ENCODE results near the gene RAB11FIP5. TPM values are rescaled to one million over a fixed set of nuclear protein-coding genes. Genes with fewer than 3 reads are reported as not detected.

Gene RAB11FIP5
- total and polyA plus RNA-seq, 2 experiments from 2014 or later = 4.4 to 16.6 TPM

- no peaks in the 10 kb centered on the region for H3K27me3 ChIP-seq (ENCODE audit: insufficient read depth)
- Mint-ChIP-seq H3K36me3 (ENCODE audit: low read depth) (no peaks in the 10 kb centered on the region; the same call in 2 of the 3 replicates), H3K9me3 (no peaks in the 10 kb centered on the region), H3K27me3 (ENCODE audit: insufficient read depth, low read depth, poor library complexity) (peaks cover 5% of the 10 kb centered on the region), H3K4me1 (peaks cover 26% of the 10 kb centered on the region), H3K4me3 (no peak overlapping the region), H3K27ac (no peak overlapping the region)
- peaks cover 15% of the 10 kb centered on the region for H3K4me1 ChIP-seq (ENCODE audit: insufficient read depth)
- H3K36me3 ChIP-seq (ENCODE audit: insufficient read depth) = no peaks in the 10 kb centered on the region
- TF ChIP-seq EZH2 (IDR thresholded peaks at IDR 0.05; ENCODE audit: low read depth, unreplicated experiment) (no peak), JUNB (IDR thresholded peaks at IDR 0.05; ENCODE audit: unreplicated experiment) (no peak), CTCF (conservative IDR thresholded peaks at IDR 0.05; ENCODE audit: low read depth in 2 of 2) (no peak), ZNF462 (CRISPR knock-in tag; IDR thresholded peaks at IDR 0.05) (no peak), STAT1 (IDR thresholded peaks at IDR 0.05; ENCODE audit: unreplicated experiment) (no peak), REST (IDR thresholded peaks at IDR 0.05; ENCODE audit: unreplicated experiment) (no peak), ZNF331 (CRISPR knock-in tag; IDR thresholded peaks at IDR 0.05; ENCODE audit: low read depth) (no peak), POLR2AphosphoS5 (IDR thresholded peaks at IDR 0.05; ENCODE audit: low read depth) (no peak), CREB1 (CRISPR knock-in tag; IDR thresholded peaks at IDR 0.05; ENCODE audit: low read depth) (no peak), NANOG (IDR thresholded peaks at IDR 0.05; ENCODE audit: borderline replicate concordance) (no peak), ETS1 (IDR thresholded peaks at IDR 0.05) (no peak)
- DNase-seq (ENCODE audit: low spot score) (no peak), ATAC-seq (no peak)
- H4K20me1 ChIP-seq (replicated peaks; ENCODE audit: insufficient read depth) = no peaks in the 10 kb centered on the region; the same call in 1 of the 2 replicates
- H3K9me2 ChIP-seq (ENCODE audit: insufficient read depth) = no peaks in the 10 kb centered on the region
- H3K4me3 ChIP-seq = no peak overlapping the region
- H3K79me2 ChIP-seq (replicated peaks; ENCODE audit: insufficient read depth) = no peaks in the 10 kb centered on the region
- no peak overlapping the region for H2AFZ ChIP-seq
- H3K4me2 ChIP-seq = no peak overlapping the region
- no peaks in the 10 kb centered on the region for H3F3A ChIP-seq (replicated peaks; ENCODE audit: low read depth)
- no peak overlapping the region for H3K27ac ChIP-seq (ENCODE audit: low read depth)
Measured at GRCh38 chr2:73033766-73034381, 78.9 kb downstream of the RAB11FIP5 start.
